HG03571 (cell line): ENCODE measurements around the gene PLA1A.
A peak's percentile ranks its signal among the peaks of the same experiment; 100 is the strongest.

ENCODE experiments used
- ATAC-seq: cut with Tn5 transposase; IDR thresholded peaks from one replicate; pipeline ENCODE4 v1.9.1; 2021; ENCODE audit not compliant: unreplicated experiment

Gene PLA1A

GRCh38 chr3:119604878-119605277 is 7.2 kb downstream of the PLA1A start:
- no peak for ATAC-seq

GRCh38 chr3:119608405-119609000 is 10.8 kb downstream of the PLA1A start:
- no peak for ATAC-seq

DNA sequence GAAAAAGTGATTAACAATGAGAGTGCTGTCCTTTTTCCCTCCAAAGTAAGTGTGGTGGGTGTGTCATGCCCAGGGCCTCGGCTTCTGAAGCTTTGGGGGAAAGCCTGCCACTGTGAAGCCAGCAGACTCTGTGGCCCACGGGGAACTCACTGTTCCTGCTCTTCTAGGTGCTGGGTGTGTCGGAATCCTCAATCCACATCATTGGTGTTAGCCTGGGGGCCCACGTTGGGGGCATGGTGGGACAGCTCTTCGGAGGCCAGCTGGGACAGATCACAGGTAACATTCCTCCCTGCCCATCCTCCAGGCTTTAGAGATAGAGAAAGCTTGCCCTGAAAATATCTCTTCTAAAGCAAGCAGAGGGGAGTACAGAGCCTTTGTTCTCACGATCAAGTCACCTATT is 11.6 kb downstream of the PLA1A start:
- ATAC-seq: no peak

DNA sequence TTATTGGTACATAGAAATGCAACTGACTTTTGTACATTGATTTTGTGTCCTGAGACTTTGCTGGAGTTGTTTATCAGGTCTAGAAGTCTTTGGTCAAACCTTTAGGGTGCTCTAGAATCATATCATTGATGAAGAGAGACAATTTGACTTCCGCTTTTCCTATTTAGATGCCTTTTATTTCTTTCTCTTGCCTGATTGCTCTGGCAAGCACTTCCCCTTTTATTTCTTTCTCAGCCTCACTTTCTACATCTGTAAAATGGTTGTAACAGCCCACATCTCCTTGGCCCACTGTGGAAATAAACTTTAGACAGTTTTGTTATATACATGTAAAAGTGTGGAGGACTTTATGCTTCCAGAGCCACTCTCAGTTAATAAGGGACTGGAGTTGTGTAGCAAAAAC is 14.0 kb downstream of the PLA1A start:
- no peak for ATAC-seq

DNA sequence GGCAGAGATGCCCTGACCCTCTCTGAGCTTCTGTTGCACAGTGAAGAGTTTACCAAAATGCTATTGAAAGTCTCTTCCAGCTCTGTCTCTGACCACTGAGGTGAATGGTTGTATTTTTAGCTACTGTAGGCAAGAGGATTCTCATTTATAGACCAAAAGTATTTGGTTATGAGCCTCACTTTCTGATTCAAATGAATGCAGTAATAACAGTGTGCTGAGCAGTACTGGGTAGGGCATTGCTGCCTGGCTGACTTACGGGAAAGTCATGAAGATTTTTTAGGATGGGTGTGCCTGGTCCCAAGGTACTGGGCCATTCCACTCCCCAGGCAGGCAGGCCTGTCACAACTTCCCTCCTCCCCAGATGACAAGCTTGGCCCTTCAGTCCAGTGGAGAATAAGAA is 15.5 kb downstream of the PLA1A start:
- ATAC-seq: no peak

DNA sequence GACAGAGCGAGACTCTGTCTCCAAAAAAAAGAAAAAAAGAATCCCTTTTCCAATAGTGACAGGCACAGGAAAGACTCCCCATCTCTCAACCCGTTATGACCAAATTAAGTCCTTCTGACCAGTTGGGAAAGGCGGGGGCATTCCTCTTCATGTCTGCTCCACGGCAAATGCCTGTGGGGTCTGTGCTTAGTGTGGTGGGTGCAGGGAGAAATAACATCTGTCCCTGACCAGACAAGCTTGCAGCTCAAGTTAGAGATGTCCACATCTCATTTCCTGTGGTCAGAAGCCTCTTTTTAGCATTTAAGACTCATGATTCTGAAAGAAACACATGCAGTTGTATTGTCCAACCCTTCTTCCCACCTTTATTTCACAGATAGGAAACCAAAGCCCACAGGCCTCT is 16.2 kb downstream of the PLA1A start:
- no peak for ATAC-seq

DNA sequence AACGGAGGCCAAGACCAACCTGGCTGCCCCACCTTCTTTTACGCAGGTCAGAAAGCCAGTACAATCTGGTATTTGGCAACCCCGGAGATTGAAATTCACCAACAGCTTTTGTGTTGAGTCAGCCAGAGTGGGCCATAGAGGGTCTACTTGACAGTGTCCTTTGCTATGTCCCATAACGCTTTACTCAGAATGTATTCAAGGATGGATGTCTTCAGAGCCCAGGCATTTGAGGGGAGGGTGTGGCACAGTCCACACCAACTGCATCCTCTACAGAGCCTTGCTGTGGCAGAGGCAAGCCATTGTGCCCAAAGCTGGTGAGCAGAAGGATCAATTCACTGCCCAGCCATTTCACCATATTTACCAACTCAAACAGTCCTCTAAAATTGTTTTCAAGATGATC is 18.4 kb downstream of the PLA1A start:
- no peak for ATAC-seq

- no peak for ATAC-seq
Measured at GRCh38 chr3:119619094-119619493, 21.4 kb downstream of the PLA1A start.

DNA sequence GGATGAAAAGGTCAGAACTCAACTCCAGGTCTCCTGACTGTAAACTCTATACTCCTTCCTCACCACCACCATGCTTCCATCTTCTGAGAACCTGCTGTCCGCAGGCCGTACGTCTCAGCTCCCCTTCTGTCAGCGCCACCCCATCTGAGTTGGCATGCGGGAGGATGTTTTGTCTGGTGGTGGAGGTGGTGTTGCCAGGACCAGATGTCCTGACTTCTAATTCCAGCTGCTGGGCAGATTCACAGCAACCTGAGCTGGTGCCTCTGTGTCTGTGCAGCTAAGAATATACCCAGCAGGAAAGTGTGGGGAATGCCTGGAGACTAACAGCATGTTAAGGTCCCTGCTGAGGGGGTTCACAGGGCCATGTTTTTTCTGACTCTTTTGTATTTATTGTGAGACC is 23.2 kb downstream of the PLA1A start:
- no peak for ATAC-seq

DNA sequence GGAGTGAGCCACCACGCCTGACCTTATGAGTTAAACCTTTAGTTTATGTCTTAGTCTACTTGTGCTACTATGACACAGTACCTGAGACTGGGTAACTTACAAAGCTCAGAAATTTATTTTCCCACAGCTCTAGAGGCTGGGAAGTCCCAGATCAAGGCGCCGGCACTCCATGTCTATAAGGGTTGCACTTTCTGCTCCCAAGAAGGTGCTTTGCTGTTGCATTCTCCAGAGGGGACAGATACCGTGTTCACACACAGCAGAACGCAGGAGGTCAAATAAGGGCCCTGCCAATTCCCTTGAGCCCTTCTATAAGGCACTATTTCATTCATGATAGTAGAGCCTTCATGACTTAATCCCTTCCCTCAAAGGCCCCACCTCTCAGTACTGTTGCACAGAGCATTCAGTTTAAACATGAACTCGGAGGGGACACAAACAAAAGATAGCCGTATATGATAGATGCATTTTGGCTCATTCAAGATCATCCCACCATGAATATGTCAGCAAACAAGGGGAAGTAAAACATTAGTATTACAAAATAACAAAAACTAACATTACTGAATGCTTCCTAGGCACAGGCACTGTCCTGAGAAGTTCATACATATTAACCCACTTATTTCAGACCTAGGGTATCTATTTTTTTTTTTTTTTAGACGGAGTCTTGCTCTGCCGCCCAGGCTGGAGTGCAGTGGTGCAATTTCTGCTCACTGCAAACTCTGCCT is 26.5 kb downstream of the PLA1A start:
- ATAC-seq: no peak

- ATAC-seq: no peak
Measured at GRCh38 chr3:119625451-119626153, 27.9 kb downstream of the PLA1A start.

- ATAC-seq: no peak
Measured at GRCh38 chr3:119626196-119626595, 28.5 kb downstream of the PLA1A start.

- peak; percentile 38 for ATAC-seq
Measured at GRCh38 chr3:119627461-119627860, 29.8 kb downstream of the PLA1A start.

GRCh38 chr3:119628390-119628789 is 30.7 kb downstream of the PLA1A start:
- ATAC-seq: peak; percentile 49

DNA sequence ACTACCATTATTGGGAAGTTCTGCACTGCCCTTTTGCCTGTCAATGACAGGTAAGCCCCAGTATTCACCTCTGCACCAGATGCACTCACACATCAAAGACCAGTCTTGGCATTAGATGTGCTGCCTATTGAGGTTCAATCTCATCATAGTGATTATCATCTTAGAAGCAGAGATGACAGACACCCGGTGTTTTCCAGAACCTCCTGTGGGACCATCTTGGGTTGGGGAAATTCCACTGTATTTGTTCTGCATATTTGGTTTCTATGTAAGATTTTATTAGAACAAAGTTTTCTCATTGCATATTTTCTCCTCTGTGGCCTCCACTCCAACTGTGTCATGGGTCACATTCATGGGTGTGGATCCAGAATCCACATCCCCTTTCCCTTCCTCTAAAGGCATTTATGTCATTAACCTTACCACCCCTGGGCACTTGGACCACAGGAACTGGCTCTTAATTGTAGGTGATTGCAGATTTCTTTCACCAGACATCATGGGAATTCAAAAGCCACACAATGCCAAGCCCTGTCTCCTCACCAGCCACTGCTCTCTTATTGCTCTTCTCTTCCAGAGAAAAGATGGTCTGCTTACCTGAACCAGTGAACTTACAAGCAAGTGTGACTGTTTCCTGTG is 31.2 kb downstream of the PLA1A start:
- ATAC-seq: peak; percentile 40

GRCh38 chr3:119630128-119630879 is 32.6 kb downstream of the PLA1A start:
- ATAC-seq: no peak

DNA sequence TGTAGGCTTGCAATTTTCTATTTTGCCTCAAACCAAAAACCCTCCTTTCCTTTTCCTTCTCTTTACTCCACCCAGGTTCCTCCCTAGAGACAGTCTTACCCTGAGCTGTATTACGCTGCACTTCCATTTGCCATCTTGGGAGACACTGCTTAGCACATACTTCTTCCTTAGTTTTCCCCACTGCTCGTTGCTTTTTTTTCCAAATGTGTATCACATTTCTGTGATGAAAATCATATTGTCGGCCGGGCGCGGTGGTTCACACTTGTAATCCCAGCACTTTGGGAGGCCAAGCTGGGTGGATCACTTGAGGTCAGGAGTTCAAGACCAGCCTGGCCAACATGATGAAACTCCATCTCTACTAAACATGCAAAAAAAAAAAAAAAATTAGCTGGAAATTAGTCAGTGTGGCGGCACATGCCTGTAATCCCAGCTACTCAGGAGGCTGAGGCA is 33.2 kb downstream of the PLA1A start:
- ATAC-seq: no peak

- no peak for ATAC-seq
Measured at GRCh38 chr3:119631516-119631915, 33.8 kb downstream of the PLA1A start.

DNA sequence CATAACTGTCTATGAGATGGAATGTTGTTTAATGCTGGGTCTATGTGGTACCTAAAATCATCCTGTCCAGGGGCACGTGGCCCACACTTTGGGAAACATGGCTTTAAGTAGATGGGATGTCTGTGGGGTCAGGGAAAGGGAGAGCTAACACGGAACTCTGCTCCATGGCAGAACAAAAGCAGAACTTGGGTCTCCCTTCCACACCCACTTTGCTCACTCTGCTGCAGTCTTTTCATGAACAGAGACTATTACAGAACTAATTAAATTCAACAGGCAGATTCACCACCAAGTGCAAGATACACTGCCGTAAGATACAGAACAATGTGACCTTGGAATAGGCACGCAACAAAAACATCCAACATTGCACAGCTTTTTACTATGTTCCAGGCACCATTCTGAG is 34.5 kb downstream of the PLA1A start:
- no peak for ATAC-seq

GRCh38 chr3:119632829-119633228 is 35.1 kb downstream of the PLA1A start:
- ATAC-seq: no peak

DNA sequence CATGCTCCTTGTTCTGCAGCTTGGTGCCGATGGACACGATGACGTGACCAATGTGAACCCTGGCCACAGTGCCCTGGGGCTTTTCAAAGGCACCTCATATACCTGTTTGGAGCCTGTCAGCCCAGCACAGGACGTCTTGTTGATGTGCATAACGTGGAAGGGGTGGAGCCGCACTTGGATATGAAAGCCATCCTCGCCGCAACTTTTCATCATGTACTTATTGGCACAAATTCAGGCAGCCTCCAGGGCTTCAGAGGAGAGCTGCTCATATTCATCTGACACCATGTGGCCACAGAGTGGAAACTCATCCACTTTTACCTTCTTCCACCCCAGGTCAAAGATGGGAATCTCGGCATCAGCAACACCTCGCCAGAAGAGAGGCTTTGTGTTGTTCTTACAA is 38.0 kb downstream of the PLA1A start:
- ATAC-seq: no peak
